Stimulated activated CD4-positive, alpha-beta T cell treated with anti-CD3 and anti-CD28 coated beads, Interleukin-2, amount 100 ng/mL, for 48 hours (primary cell): ENCODE measurements around the gene SUV39H2.
"Not testable (repeated sequence)": the region's sequence is repeated elsewhere in the genome, so short reads cannot be mapped to it uniquely, and the experiment has no call there.

Experiments used
- DNase-seq, 2 donors: peaks; one replicate each; pipeline ENCODE4 v3.0.0-alpha.2; 2020

The SUV39H2 gene

DNA sequence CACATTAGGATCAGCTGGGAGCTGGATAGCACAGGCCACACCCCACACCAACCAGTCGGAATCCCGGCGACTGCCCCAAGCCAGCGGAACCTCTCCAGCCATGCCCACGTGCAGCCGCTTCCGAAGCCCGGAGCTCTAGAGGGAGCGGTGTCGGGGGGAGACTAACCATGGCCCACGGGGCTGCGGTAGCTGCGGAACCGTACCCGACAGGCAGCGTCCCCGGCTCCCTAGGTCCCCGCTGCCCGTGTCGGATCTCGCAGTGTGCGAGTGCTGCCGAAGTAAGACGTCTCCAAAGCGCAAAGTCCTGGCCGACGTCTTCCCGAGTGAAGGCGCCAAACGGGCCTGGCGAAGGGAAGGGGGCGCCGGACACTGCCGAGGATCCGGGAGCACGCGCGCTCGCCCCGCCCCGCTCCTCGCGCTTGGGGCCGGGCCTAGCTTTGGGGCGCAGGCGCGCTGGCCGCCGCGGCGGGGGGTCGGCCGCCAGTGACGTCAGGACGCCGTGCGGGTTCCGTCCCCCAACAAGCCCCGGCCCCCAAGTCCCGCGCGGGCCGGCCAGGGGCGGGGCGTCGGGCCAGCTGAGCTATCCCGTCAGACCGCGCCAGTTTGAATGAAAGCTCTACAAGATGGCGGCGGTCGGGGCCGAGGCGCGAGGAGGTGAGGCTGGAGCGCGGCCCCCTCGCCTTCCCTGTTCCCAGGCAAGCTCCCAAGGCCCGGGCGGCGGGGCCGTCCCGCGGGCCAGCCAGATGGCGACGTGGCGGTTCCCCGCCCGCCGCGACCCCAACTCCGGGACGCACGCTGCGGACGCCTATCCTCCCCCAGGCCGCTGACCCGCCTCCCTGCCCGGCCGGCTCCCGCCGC is at the start of gene SUV39H2:
Gene SUV39H2, plus strand, starts transcription at position 601 of the 858 bp plus-strand sequence. Its CDS starts 23 bp downstream, at position 624.
- peak; percentile 84 to 92 for DNase-seq

DNA sequence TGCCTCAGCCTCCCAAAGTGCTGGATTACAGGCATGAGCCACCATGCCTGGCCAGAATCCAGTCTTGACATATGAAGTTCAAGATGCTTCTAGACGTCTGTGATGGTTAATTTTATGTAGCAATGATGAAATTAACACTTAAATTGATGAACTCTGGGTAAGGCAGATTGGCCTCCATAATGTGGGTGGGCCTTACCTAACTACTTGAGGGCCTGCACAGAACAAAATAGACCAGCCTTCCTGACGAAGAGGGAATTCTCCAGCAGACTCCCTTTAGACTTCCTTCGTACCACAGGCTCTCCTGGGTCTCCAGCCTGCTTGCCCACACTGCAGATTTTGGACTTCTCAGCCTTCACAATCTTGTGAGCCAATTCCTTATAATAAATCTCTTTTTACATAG is 45.6 kb upstream of the SUV39H2 start:
- no peak for DNase-seq

DNA sequence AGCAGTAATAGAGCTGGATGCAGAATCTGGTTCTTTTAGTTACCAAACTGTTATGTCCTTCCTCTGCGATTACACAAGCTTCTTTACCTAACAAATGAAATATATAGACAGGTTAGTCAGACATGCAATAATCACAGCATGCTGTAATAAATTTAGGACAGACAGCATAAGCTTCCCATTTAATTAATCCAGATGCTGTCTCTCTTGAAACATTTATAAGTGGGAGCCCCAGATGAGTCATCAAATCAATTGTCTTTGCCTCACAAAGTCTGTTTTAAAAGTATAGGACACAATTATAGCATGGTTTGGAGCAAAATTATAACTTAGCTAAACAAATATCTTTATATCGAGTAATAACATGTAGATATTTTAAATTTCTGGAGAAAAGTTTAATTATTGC is 42.5 kb upstream of the SUV39H2 start:
- no peak for DNase-seq

- no peak for DNase-seq
Observed at GRCh38 chr10:14837003-14837756, 41.5 kb upstream of the SUV39H2 start.

GRCh38 chr10:14837757-14838581 is 40.7 kb upstream of the SUV39H2 start, which contains the start of the genes CDNF, HSPA14 and MSANTD7:
Gene CDNF (minus strand): TSS chr10:14838037. CDS start chr10:14837946, 91 bp downstream.
Gene HSPA14 (plus strand): TSS chr10:14838306. CDS start chr10:14838403, 97 bp downstream.
Gene MSANTD7 (plus strand): TSS chr10:14838306. CDS start chr10:14842285, 3,979 bp downstream.
- DNase-seq: peak; percentile 99

GRCh38 chr10:14838582-14839304 is 39.9 kb upstream of the SUV39H2 start:
- peak; percentile 7 to 16 for DNase-seq

GRCh38 chr10:14839305-14839695 is 39.4 kb upstream of the SUV39H2 start:
- no peak for DNase-seq

GRCh38 chr10:14840178-14840577 is 38.5 kb upstream of the SUV39H2 start:
- DNase-seq: no peak

DNA sequence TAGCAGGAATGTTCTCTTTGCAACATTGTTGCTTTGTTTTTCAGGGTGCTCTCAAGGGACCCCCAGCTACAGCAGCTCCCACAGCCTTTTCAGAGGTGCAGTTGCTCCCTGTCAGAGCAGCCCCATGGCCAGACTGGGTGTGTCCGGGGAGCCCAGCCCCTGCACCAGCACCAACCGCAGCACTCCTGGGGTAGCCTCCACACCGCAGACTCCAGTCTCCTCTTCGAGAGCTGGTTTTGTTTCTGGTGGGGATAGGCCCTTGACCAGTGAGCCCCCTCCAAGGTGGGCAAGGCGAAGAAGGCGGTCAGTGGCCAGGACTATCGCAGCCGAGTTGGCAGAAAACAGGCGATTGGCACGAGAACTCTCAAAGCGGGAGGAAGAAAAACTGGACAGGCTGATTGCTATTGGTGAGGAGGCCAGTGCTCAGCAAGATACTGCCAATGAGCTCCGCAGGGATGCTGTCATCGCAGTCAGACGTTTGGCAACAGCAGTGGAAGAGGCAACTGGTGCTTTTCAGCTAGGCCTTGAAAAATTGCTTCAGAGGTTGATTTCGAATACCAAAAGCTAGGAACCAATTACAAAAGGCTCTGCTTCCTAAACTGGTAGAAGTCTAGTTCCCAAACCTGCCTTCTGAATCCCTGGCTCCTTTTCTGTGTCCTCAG is 35.2 kb upstream of the SUV39H2 start:
- DNase-seq: no peak

DNA sequence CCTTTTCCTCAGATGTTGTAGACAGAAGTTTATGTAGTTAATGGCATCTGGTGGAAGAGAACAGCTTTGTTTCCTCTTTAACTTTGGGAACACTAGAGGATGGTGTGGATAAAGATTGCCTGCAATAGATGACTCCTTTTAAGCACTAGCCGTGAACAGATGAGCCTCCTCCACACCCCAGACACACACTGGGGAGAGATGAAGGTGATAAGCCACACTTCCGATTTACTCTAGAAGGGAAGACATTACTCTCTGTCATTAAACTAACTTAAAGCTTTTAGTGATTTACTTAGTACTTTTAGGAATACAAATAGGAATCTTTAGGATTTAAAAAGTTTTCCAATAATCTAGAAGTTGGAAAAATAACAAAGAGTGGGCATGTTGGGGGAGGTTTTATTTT is 33.7 kb upstream of the SUV39H2 start:
- no peak for DNase-seq

DNA sequence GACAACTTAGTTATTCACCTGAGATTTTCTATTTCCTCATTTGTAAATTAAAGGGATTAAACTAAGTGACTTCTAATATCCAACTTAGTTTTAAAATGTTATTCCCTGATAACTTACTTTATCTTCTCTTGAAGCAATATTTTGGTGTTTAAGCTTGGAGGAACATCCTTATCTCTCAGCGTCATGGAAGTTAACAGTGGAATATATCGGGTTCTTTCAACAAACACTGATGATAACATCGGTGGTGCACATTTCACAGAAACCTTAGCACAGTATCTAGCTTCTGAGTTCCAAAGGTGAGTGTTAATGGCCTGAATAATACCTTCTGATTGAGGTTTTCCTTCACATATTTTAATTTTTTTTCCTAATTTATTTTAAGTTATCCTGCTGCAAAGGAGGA is 26.4 kb upstream of the SUV39H2 start:
- DNase-seq: no peak

DNA sequence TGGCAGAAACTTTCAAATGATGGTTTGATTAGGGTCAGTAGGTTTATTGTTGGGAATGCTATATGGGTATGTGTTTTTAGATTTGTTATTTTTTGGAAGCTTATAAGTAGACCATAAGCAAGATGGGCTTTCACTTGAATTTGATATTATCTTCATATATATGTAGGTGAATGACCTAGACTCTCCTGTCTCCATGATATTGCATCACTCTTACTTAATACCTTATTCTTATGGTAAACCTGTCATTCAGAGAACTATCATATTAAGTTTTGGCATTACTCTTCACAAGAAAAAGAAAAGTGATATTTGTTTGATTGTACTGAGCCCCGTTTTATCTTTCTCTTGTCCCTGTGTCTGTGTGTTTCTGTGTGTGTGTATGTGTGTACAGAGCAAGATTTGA is 23.2 kb upstream of the SUV39H2 start:
- no peak for DNase-seq

- no peak for DNase-seq
Observed at GRCh38 chr10:14858338-14858960, 20.2 kb upstream of the SUV39H2 start.

DNA sequence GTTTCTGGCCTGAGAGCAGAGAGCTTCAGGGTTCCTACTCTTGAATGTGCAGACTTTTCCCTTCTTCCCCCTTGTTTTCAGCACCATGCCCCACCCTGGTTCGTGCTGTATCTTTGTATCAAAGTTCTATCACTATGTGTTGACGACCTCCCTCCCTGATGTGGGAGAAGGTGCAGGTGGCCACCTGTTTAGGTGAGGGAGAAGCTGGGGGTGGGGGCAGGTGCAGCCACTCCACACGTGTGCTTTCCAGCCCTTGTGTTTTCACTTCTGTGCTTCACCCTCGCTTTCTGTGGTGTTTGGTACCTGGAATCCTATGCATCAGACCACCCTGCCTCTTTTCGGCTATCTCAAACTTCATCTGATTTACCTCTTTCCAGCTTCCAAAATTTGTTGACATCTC is 19.6 kb upstream of the SUV39H2 start:
- no peak for DNase-seq

DNA sequence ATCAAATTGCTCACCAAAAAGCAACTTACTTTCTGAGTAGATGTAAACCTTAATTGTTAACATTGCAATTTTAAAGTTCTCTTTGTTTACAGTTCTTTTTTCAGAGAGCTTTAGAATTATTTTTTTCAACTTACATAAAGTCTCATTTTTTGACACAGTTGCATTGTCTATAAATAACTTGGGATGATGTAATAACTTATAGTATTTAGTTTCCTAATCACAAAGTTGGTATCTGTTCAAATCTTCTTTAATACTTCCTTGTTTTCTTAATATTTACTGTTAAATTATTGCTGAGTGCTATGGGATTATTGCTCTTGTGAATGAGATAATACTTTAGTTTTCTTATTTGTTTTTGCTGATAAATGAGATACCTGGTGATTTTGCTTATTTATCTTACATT is 18.9 kb upstream of the SUV39H2 start:
- no peak for DNase-seq

- no peak for DNase-seq
Observed at GRCh38 chr10:14860791-14861190, 17.9 kb upstream of the SUV39H2 start.

DNA sequence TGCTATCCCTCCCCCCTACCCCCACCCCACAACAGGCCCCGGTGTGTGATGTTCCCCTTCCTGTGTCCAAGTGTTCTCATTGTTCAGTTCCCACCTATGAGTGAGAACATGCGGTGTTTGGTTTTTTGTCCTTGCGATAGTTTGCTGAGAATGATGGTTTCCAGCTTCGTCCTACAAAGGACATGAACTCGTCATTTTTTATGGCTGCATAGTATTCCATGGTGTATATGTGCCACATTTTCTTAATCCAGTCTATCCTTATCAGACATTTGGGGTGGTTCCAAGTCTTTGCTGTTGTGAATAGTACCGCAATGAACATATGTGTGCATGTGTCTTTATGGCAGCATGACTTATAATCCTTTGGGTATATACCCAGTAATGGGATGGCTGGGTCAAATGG is 14.2 kb upstream of the SUV39H2 start:
- DNase-seq: not testable (repeated sequence)

DNA sequence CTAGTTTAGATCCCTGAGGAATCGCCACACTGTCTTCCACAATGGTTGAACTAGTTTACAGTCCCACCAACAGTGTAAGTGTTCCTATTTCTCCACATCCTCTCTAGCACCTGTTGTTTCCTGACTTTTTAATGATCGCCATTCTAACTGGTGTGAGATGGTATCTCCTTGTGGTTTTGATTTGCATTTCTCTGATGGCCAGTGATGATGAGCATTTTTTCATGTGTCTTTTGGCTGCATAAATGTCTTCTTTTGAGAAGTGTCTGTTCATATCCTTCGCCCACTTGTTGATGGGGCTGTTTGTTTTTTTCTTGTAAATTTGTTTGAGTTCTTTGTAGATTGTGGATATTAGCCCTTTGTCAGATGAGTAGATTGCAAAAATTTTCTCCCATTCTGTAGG is 13.8 kb upstream of the SUV39H2 start:
- DNase-seq: not testable (repeated sequence)

- no peak for DNase-seq
Observed at GRCh38 chr10:14873090-14873760, 5.4 kb upstream of the SUV39H2 start.

DNA sequence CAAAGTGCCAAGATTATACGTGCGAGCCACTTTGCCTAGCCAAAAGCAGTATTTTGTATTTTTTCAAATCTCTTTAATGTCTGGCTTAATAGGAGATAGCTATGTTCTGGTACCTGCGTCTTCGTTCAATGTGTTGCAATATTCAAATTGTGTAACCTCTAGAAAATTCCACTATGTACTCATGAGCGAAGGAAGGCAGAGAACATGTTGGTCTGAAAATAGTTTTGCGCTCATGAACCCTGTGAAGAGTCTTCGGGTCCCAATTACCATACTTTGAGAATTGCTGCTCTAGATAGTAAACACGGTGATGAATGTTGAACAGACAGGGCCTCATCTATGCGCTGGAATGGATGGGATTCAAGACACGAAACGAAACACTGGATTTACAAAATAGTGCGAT is 2.7 kb upstream of the SUV39H2 start:
- no peak for DNase-seq

- DNase-seq: no peak
Observed at GRCh38 chr10:14876764-14877163, 1.9 kb upstream of the SUV39H2 start.
